ELR (cell line): ENCODE measurements around the gene ANKLE2.
"Not testable (repeated sequence)": the region's sequence is repeated elsewhere in the genome, so short reads cannot be mapped to it uniquely, and the experiment has no call there.

Experiments
- DNase-seq: peaks from one replicate; pipeline ENCODE4 v3.0.0-alpha.2; 2015; ENCODE audit warnings: low read depth

ANKLE2 gene

GRCh38 chr12:132776816-132777568 is 15.4 kb upstream of the ANKLE2 start:
- no peak for DNase-seq

- not testable (repeated sequence) for DNase-seq
Observed at GRCh38 chr12:132776230-132776625, 14.6 kb upstream of the ANKLE2 start.

GRCh38 chr12:132775502-132776229 is 14.0 kb upstream of the ANKLE2 start:
- DNase-seq: no peak

GRCh38 chr12:132774646-132775275 is 13.1 kb upstream of the ANKLE2 start:
- no peak for DNase-seq

GRCh38 chr12:132774159-132774558 is 12.5 kb upstream of the ANKLE2 start:
- DNase-seq: no peak

GRCh38 chr12:132773077-132773955 is 11.7 kb upstream of the ANKLE2 start:
- DNase-seq: no peak

- DNase-seq: no peak
Observed at GRCh38 chr12:132772606-132773005, 11.0 kb upstream of the ANKLE2 start.

GRCh38 chr12:132771126-132771838 is 9.7 kb upstream of the ANKLE2 start:
- no peak for DNase-seq

GRCh38 chr12:132766380-132767085 is 4.9 kb upstream of the ANKLE2 start:
- no peak for DNase-seq

- DNase-seq: no peak
Observed at GRCh38 chr12:132765361-132765760, 3.7 kb upstream of the ANKLE2 start.

- DNase-seq: no peak
Observed at GRCh38 chr12:132764231-132764630, 2.6 kb upstream of the ANKLE2 start.

GRCh38 chr12:132761921-132762583 is 420 bp upstream of the ANKLE2 start:
- DNase-seq: peak; percentile 92

GRCh38 chr12:132759359-132759758 is 2.3 kb downstream of the ANKLE2 start:
- no peak for DNase-seq

- not testable (repeated sequence) for DNase-seq
Observed at GRCh38 chr12:132758825-132759224, 2.8 kb downstream of the ANKLE2 start.

- DNase-seq: no peak
Observed at GRCh38 chr12:132754160-132754932, 7.3 kb downstream of the ANKLE2 start.

GRCh38 chr12:132753670-132754069 is 8.0 kb downstream of the ANKLE2 start:
- DNase-seq: not testable (repeated sequence)

GRCh38 chr12:132748319-132748718 is 13.3 kb downstream of the ANKLE2 start:
- no peak for DNase-seq

- DNase-seq: no peak
Observed at GRCh38 chr12:132747896-132748295, 13.7 kb downstream of the ANKLE2 start.

GRCh38 chr12:132747395-132747794 is 14.2 kb downstream of the ANKLE2 start:
- DNase-seq: no peak
